Measurements from ENCODE around the gene DCANP1. TPM values are rescaled to one million over a fixed set of nuclear protein-coding genes. Genes with fewer than 3 reads are reported as not detected.

Gene DCANP1
- total and polyA plus RNA-seq, 9 donors = 0.08 TPM; not detected in 8

- intact Hi-C loops (cut with DNase I) = no loop called here
- H3K9me3 ChIP-seq = no peaks in the 10 kb centered on the region
- H3K4me1 ChIP-seq (ENCODE audit: insufficient read depth) = no peaks in the 10 kb centered on the region
- 53 to 57% (median 55%) methylated on average over 7 of the region's 7 CpGs for WGBS, 3 donors
- DNase-seq = no peak
- H3K27ac ChIP-seq = no peak overlapping the region
- no peaks in the 10 kb centered on the region for H3K27me3 ChIP-seq
- H3K36me3 ChIP-seq = no peaks in the 10 kb centered on the region
- H3K4me3 ChIP-seq = no peak overlapping the region
- TF ChIP-seq EP300 (IDR thresholded peaks at IDR 0.05) = no peak
- TF ChIP-seq POLR2A (IDR thresholded peaks at IDR 0.05) = no peak
- TF ChIP-seq CTCF (IDR thresholded peaks at IDR 0.05) = no peak
These were observed 20.8 kb downstream of the DCANP1 start for GRCh38 chr5:135426102-135427082.

- Histone ChIP-seq H3K4me1 (ENCODE audit: insufficient read depth) (no peaks in the 10 kb centered on the region), H3K9me3 (no peaks in the 10 kb centered on the region), H3K4me3 (no peak overlapping the region), H3K36me3 (no peaks in the 10 kb centered on the region), H3K27ac (no peak overlapping the region), H3K27me3 (no peaks in the 10 kb centered on the region)
- WGBS, 3 donors = 44 to 53% (median 48%) methylated on average over 2 of the region's 2 CpGs
- DNase-seq = no peak
- TF ChIP-seq EP300 (IDR thresholded peaks at IDR 0.05) = no peak
- no peak for TF ChIP-seq CTCF (IDR thresholded peaks at IDR 0.05)
- TF ChIP-seq POLR2A (IDR thresholded peaks at IDR 0.05) = no peak
- intact Hi-C loops (cut with DNase I) = no loop called here
These were observed 21.5 kb downstream of the DCANP1 start for GRCh38 chr5:135425641-135426040.

- no peaks in the 10 kb centered on the region for H3K4me1 ChIP-seq (ENCODE audit: insufficient read depth)
These were observed 23.3 kb downstream of the DCANP1 start for GRCh38 chr5:135423846-135424168.

More at GRCh38 chr5:135423846-135424168, 23.3 kb downstream of the DCANP1 start:
- TF ChIP-seq POLR2A (IDR thresholded peaks at IDR 0.05) (no peak), EP300 (IDR thresholded peaks at IDR 0.05) (no peak), CTCF (IDR thresholded peaks at IDR 0.05) (no peak)
- Histone ChIP-seq H3K27me3 (no peaks in the 10 kb centered on the region), H3K36me3 (no peaks in the 10 kb centered on the region), H3K27ac (no peak overlapping the region), H3K9me3 (no peaks in the 10 kb centered on the region), H3K4me3 (no peak overlapping the region)
- intact Hi-C loops (cut with DNase I) = no loop called here
- WGBS, 3 donors = 81 to 90% (median 86%) methylated on average over 1 of the region's 1 CpG
- no peak for DNase-seq

Measured in ovary (tissue), 9 donors.